Effector memory CD4-positive, alpha-beta T cell (primary cell): ENCODE data around the gene ZC3H12D.
"Not testable (repeated sequence)": the region's sequence is repeated elsewhere in the genome, so short reads cannot be mapped to it uniquely, and the experiment has no call there.

ENCODE experiments used
- DNase-seq, 3 donors: peaks; one replicate each; pipeline ENCODE4 v3.0.0-alpha.2; 2020
- H3K27ac ChIP-seq: 2 replicates; pipeline ENCODE4 v1.7.0; 2013; ENCODE audit warnings: mild to moderate bottlenecking, low read length, moderate library complexity; ENCODE audit not compliant: insufficient read depth, poor library complexity, severe bottlenecking
- H3K27me3 ChIP-seq: replicated peaks from 2 replicates; pipeline ENCODE4 v1.7.0; 2013; ENCODE audit warnings: mild to moderate bottlenecking, low read length; ENCODE audit not compliant: insufficient read depth, control insufficient read depth, poor library complexity, severe bottlenecking
- H3K36me3 ChIP-seq: 2 replicates; pipeline ENCODE4 v1.7.0; 2013; ENCODE audit warnings: mild to moderate bottlenecking, low read length, moderate library complexity; ENCODE audit not compliant: control insufficient read depth, insufficient read depth
- H3K4me1 ChIP-seq: 2 replicates; pipeline ENCODE4 v1.7.0; 2013; ENCODE audit warnings: low read length, mild to moderate bottlenecking; ENCODE audit not compliant: control insufficient read depth, insufficient read depth, poor library complexity, severe bottlenecking
- H3K4me3 ChIP-seq: 2 replicates; pipeline ENCODE4 v1.7.0; 2013; ENCODE audit warnings: low read length, low read depth, mild to moderate bottlenecking; ENCODE audit not compliant: insufficient read depth, poor library complexity, severe bottlenecking
- H3K9me3 ChIP-seq: 2 replicates; pipeline ENCODE4 v1.7.0; 2013; ENCODE audit warnings: mild to moderate bottlenecking, low read length, moderate library complexity; ENCODE audit not compliant: control insufficient read depth

ZC3H12D gene

DNA sequence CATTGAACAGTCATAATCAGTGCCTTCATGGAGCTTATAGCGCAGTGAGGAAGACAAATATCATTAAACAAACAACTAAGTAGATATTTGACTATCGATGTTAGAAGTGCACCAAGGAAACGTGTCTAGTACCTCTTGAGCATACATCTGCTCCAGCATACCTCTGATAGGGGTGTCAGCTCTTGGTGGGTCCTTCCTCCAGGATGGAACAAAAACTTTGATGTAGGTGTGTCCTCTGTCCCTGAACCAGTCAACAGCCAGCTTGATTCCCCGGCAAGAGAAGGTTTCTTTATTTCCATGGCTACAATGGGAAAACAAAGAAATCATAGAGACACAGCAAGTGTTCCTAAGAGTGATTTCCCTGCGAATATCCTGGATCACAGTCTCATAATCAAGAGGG is 23.1 kb downstream of the ZC3H12D start:
- no peak overlapping the region for H3K4me3 ChIP-seq
- no peak for DNase-seq
- no peaks in the 10 kb centered on the region for H3K27me3 ChIP-seq
- H3K4me1 ChIP-seq, result peaks cover 2% of the 10 kb centered on the region
- H3K27ac ChIP-seq, result no peak overlapping the region
- H3K9me3 ChIP-seq, result no peaks in the 10 kb centered on the region
- H3K36me3 ChIP-seq, result peaks cover 73% of the 10 kb centered on the region

DNA sequence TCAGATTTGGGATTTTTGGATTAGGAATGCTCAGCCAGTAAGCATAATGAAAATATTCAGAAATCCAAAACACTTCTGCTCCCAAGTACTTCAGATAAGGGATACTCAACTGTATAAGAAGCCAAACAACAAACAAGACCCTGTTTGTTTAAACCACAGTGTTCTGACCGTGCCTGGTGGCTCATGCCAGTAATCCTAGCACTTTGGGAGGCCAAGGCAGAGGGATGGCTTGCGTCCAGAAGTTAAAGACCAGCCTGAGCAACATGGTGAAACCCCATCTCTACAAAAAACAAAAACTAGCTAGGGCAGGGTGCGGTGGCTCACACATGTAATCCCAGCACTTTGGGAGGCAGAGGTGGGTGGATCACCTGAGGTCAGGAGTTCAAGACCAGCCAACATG is 24.6 kb downstream of the ZC3H12D start:
- not testable (repeated sequence) for H3K27me3 ChIP-seq, H3K4me1 ChIP-seq, H3K27ac ChIP-seq, H3K9me3 ChIP-seq, H3K4me3 ChIP-seq, DNase-seq
- H3K36me3 ChIP-seq, result peaks cover 75% of the 10 kb centered on the region

DNA sequence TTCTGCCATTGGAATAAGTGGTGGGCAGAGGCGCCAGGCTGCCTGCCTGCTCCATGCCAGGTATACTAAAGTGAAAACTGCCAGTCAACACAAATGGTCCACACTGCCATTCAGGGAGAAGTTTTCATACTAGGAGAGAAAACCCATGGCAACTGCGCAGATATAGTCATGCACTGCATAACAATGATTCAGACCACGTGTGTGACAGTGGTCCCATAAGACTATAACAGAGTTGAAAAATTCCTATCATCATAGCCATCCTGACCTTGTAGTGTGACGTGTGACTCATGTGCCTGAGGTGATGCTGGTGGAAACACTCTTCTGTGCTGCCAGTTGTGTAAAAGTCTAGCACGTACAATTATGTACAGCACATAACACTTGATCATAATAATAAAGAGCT is 25.1 kb downstream of the ZC3H12D start:
- Histone ChIP-seq H3K9me3 (no peaks in the 10 kb centered on the region), H3K4me1 (peaks cover 8% of the 10 kb centered on the region), H3K36me3 (peaks cover 78% of the 10 kb centered on the region), H3K4me3 (no peak overlapping the region), H3K27ac (no peak overlapping the region), H3K27me3 (no peaks in the 10 kb centered on the region)
- no peak for DNase-seq

DNA sequence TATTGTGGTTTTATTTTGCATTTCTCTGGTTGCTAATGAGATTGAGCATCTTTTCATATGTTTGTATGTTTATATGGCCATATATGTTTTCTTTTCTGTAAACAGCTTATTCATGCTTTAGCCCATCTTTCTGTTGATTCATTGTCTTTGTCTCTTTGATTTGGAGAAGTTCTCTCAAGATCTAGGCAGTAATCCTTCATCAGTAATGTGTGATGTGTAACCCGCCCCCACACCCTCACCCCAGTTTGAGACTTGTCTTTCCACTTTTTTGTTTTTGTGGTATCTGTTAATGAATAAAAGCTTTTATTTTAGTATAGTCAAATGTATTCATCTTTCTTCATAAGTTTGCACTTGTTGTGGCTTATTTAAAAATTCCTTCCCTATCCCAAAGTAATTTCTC is 26.0 kb downstream of the ZC3H12D start:
- H3K27ac ChIP-seq, result no peak overlapping the region
- no peaks in the 10 kb centered on the region for H3K27me3 ChIP-seq
- H3K4me3 ChIP-seq, result no peak overlapping the region
- DNase-seq, result no peak
- H3K9me3 ChIP-seq, result no peaks in the 10 kb centered on the region
- peaks cover 6% of the 10 kb centered on the region for H3K4me1 ChIP-seq
- peaks cover 75% of the 10 kb centered on the region for H3K36me3 ChIP-seq

DNA sequence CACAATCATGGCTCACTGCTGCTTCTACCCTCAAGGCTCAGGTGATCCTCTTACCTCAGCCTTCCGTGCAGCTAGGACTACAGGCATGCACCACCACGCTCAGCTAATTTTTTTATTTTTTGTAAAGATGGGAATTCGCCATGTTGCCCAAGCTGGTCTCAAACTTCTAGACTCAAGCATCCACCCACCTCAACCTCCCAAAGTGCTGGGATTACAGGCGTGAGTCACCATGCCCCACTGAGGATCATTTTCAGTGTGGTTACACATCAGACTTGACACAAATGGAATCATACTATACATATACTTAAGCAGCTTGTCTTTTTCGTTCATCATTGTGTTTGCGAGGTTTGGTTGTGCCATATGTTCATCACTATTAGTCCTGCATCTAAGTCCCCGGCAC is 26.6 kb downstream of the ZC3H12D start:
- H3K27me3 ChIP-seq, result no peaks in the 10 kb centered on the region
- H3K4me3 ChIP-seq, result no peak overlapping the region
- DNase-seq, result no peak
- no peak overlapping the region for H3K27ac ChIP-seq
- H3K4me1 ChIP-seq, result peaks cover 6% of the 10 kb centered on the region
- no peaks in the 10 kb centered on the region for H3K9me3 ChIP-seq
- peaks cover 72% of the 10 kb centered on the region for H3K36me3 ChIP-seq

DNA sequence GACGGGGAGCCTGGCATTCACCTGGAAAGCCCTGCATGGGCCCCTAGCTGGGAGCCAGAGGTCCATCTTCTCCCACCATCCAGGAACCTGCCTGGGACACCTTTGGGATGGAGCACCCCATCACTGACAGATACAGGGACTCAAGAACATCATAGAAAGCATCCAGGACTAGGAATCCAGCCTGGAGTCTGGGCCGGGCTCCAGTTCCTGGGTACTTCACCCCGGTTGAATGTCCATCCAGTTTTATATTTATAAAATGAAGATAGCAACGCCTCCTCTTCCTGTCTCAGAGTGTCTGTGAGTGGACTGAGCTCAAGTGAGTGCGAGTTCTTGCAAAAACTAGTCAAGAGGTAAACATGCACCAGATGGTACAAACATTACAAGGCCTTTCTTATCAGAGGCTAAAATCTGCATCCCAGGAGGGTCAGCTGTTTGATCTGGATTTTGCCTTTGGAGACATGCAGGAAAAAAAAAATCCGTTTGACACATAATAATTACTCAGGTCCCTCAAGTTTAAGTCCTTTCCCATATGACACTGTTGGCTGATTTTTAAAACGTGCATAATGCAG is 27.4 kb downstream of the ZC3H12D start:
- DNase-seq, result no peak
- peaks cover 6% of the 10 kb centered on the region for H3K4me1 ChIP-seq
- H3K27ac ChIP-seq, result no peak overlapping the region
- H3K27me3 ChIP-seq, result no peaks in the 10 kb centered on the region
- no peaks in the 10 kb centered on the region for H3K9me3 ChIP-seq
- H3K36me3 ChIP-seq, result peaks cover 71% of the 10 kb centered on the region
- no peak overlapping the region for H3K4me3 ChIP-seq

DNA sequence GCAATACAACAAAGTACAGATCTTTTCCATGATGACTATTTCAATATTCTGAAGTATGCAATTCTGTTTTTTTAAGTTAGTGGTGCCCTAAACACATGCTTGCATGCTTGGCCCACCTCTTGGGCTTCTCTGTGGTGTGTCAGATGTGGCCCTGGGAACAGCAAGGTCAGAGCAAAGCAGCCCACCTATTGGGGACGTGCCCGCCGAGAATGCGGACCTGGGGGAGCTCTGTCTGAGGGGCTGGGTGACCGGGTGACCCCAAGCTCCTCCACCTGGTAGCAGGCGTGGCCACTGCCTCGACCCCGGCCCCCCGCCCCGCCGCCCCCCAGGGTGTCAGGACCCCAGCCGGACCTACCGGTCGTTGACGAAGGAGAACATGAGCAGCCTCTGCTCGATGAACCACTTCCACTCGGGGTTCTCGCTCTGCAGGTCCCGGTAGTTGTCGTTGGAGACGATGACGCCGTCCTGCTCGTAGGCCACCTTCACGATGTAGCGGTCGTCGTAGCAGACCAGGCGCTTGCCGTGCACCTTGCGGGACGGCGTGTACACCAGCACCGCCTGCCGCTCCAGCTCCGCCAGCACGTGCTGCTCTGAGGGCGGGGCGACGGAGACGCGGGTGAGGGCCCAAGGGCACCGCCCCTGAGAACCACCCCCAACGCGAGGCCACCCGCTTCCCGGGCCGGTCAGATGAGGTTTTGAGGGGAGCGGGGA is 28.3 kb downstream of the ZC3H12D start:
- DNase-seq, result no peak
- peaks cover 6% of the 10 kb centered on the region for H3K4me1 ChIP-seq
- H3K9me3 ChIP-seq, result no peaks in the 10 kb centered on the region
- no peak overlapping the region for H3K27ac ChIP-seq
- H3K27me3 ChIP-seq, result no peaks in the 10 kb centered on the region
- peaks cover 71% of the 10 kb centered on the region for H3K36me3 ChIP-seq
- no peak overlapping the region for H3K4me3 ChIP-seq

DNA sequence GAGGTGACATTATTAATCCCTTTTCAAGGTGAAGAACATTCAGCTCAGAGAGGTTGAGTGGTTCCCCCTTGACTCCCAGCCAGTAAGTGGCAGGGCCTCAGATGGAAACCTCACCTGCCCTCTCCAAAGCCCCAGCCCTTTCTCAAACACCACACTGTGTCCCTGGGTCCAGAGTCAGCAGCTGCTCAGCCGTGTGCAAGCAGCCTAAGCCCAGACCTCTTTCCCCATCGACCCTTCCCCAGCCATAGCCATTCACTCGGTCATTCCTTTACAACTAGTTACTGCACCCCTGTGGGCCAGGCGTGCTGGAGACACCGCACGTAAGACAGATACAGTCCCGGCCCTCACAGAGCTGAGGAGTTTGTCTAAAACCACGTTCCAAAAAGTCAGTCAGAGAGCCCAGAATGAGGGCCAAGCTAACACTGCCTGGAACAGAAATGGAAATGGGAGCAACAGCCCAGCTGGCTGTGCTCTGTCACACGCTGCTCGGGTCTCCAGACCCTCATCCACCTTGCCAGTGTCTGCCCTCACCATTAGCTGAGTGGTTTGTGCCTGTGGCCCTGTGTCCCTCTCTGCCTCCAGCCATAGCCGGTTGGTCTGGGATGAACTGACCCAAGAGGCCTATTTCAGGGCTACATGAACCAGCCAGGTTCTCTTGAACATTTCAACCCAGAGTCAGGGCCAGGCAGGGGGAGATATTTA is 29.6 kb downstream of the ZC3H12D start:
- peaks cover 72% of the 10 kb centered on the region for H3K36me3 ChIP-seq
- no peaks in the 10 kb centered on the region for H3K27me3 ChIP-seq
- no peaks in the 10 kb centered on the region for H3K9me3 ChIP-seq
- H3K4me3 ChIP-seq, result no peak overlapping the region
- H3K27ac ChIP-seq, result no peak overlapping the region
- H3K4me1 ChIP-seq, result peaks cover 6% of the 10 kb centered on the region
- no peak for DNase-seq

DNA sequence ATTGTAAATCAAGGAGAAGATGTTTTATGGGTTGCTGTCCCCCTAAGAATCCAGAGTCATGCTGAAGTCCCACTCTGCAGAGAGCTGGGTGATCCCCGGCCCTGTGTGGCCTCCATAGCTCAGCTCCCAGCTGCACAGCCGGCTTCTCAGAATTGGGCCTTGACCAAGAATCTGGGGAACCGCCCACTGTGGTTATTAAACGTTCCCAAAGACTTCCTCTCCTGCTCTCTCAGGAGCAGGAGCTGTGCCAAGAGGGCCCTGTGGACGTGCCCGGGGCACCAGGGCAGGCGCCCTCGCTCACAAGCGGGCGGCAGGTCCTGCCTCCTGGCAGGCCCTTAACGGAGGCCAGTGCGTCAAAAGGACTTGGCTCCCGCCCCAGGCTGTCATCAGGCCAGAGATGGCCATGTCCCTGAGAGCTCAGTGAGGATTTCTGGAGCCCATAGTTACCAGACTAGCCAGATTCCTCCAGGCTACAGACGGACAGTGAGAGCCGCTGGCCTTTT is 30.4 kb downstream of the ZC3H12D start:
- peaks cover 6% of the 10 kb centered on the region for H3K4me1 ChIP-seq
- H3K4me3 ChIP-seq, result no peak overlapping the region
- H3K27ac ChIP-seq, result no peak overlapping the region
- peaks cover 76% of the 10 kb centered on the region for H3K36me3 ChIP-seq
- H3K9me3 ChIP-seq, result no peaks in the 10 kb centered on the region
- H3K27me3 ChIP-seq, result no peaks in the 10 kb centered on the region
- no peak for DNase-seq
